Measurements from ENCODE around the gene GALNT9.

GALNT9 gene

DNA sequence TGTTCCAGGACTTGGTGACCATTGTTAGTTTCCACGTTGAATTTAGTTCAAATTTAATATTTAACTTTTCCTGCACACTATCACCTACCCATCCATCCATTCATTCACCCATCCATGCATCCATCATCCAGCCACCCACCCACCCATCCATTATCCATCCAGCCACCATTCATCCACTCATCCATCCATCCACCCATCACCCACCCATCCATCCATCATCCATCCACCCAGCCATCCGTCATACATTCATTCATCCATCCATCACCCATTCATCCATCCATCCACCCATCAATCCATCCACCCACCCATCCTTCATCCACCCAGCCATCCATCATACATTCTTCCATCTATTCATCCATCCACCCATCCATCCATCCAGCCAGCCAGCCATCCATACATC lies 163.3 kb downstream of the GALNT9 start:
- DNase-seq, result no peak

DNA sequence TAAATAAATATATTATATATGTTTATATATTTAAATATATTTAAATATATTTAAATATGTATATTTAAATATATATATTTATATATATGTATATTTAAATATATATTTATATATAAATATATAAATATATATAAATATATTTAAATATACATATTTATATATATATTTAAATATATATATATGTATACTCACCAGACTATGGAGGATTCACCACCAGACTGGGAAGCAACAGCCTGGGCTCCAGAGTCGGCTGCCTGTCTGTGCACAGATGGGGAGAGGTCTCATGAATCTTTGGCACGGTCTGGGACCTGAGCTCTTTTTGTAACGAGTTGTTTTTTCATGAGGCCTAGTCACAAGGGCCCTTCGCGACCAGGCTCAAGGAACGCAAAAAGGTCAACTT lies 163.8 kb downstream of the GALNT9 start:
- no peak for DNase-seq

DNA sequence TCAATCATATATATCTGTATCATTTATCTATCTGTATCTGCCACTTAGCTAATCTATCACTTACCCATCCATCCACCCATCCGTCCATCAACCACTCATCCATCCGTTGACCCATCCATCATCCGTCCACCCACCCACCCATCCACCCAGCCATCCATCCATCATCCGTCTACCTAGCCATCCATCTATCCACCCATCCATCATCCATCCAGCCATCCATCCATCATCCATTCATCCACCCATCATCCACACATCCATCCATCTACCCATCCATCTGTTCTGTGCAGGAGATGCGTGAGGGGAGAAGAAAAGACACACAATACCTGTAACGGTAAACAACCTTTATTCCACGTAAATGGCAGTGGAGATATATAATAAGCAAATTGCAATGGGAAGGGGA lies 165.0 kb downstream of the GALNT9 start:
- no peak for DNase-seq

GRCh38 chr12:132163911-132164288 lies 165.5 kb downstream of the GALNT9 start:
- DNase-seq, result no peak

GRCh38 chr12:132163041-132163910 lies 166.1 kb downstream of the GALNT9 start:
- no peak for DNase-seq

GRCh38 chr12:132162508-132163031 lies 166.8 kb downstream of the GALNT9 start:
- DNase-seq, result no peak

DNA sequence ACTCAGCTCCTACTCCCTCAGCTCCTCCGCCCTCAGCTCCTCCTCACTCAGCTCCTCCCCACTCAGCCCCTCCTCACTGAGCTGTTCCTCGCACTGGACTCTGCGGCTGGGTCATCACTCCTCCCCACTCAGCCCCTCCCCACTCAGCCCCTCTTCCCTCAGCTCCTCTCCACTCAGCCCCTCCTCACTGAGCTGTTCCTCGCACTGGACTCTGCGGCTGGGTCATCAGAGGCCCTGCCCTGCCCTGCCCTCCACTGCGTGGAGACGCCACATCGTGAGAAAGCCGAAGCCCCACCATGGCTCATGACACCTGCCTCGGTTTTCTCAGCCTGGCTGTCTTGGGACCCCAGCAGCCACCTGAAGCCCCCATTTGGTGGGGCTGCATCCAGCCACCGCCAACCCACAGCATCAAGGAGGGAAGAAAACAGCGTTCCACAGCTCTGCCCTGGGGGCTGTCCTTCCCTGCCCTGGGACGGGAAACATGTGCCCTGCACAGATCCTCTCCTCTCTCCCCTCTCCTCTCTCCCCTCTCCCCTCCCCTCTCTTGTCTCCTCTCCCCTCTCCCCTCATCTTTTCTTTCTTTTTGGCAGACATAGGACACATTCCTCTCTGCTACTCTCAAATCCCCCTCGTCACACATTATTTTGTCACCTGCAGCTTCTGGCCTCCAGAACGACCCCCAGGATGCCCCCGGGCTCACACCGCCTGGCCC lies 167.4 kb downstream of the GALNT9 start:
- DNase-seq, result no peak

DNA sequence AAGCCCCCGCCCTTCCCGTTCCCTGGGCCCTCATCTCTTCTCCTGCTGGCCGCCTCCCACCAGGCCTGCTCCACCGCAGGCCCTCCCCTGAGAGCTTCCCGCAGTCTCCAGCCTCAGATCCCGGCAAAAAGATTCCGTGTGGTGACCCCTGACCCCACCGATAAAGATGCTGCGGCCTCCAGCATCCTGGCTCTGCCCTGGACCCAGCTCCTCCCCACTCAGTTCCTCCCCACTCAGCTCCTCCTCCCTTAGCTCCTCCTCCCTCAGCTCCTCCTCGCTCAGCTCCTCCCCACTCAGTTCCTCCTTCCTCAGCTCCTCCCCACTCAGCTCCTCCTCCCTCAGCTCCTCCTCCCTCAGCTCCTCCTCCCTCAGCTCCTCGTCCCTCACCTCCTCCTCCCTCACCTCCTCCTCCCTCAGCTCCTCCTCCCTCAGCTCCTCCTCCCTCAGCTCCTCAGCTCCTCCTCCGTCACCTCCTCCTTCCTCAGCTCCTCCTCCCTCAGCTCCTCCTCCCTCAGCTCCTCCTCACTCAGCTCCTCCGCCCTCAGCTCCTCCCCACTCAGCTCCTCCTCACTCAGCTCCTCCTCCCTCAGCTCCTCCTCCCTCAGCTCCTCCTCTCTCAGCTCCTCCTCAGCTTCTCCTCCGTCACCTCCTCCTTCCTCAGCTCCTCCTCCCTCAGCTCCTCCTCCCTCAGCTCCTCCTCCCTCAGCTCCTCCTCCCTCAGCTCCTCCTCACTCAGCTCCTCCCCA lies 168.2 kb downstream of the GALNT9 start:
- DNase-seq, result no peak

DNA sequence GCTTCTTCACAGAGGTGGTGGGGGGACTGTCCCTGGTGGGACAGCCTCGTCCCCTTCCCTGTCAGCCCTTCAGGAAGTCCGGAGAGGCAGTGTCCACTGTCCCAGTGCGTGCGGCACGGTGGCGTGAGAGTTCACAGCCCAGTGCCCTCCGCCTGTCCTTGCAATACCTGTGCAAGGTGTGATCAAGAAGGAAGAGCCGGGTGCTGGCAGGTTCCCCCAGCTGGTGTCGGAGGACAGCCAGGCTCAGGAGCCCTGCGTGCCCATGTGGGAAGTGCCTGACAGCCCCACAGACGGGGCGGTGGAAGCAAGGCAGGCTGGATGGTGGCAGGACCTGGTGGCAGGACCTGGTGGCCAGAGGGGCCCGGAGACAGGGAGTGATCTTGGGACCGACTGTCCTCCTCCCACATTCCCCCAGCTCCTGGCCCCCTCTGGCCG lies 168.8 kb downstream of the GALNT9 start:
- no peak for DNase-seq

GRCh38 chr12:132160016-132160415 lies 169.4 kb downstream of the GALNT9 start:
- DNase-seq, result no peak

DNA sequence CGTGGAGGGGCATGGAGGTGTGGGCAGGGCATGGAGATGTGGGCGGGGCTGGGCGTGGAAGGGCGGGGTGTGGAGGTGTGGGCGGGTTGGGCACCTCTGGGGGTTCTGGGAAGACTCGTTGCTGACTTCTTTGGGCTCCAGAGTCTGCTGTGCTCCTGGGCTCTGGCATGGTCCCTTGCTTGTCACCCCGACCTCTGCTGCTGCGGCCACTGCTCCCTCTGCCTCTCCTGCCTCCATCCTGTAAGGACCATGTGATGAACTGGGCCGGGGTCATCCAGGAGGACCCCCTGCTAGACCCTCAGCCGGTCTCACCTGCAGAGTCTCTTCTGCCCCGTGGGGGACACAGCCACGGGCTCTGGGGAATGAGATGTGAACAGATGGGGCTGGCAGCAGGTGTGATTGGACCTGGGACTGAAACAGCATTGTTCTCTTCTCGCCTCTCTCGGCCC lies 169.8 kb downstream of the GALNT9 start:
- DNase-seq, result no peak

- DNase-seq, result no peak
Measured at GRCh38 chr12:132158677-132159554, 170.5 kb downstream of the GALNT9 start.

GRCh38 chr12:132157733-132158409 lies 171.5 kb downstream of the GALNT9 start:
- no peak for DNase-seq

DNA sequence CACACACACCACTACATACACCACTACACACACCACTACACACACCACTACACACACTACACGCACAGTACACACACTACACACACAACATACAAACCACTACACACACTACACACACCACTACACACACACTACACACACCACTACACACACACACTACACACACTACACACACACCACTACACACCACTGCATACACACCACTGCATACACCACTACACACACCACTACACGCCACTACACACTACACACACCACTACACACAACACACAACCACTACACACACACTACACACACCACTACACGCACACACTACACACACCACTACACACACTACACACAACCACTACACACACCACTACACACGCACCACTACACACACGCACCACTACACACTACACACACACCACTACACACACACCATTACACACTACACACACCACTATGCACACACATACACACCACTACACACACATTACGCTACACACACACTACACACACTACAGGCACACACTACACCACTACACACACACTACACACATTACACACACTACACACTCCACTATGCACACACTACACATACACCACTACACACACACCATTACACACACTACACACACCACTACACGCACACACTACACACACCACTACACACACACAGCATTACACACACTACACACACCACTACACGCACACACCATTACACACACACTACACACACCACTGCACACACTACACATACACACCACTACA lies 172.6 kb downstream of the GALNT9 start:
- no peak for DNase-seq

DNA sequence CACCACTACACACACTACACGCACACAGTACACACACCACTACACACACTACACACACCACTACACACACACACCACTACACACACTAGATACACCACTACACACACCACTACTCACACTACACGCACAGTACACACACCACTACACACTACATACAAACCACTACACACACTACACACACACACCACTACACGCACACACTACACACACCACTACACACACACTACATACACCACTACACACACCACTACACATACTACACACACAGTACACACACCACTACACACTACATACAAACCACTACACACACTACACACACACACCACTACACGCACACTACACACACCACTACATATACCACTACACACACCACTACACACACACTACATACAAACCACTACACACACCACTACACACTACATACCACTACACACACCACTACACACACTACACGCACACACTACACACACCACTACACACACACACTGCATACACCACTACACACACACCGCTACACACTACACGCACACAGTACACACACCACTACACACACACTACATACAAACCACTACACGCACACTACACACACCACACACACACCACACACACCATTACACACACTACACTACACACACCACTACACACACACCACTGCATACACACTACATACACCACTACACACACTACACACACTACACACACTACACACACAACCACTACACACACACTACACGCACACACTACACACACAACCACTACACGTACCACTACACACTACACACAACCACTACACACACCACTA lies 173.4 kb downstream of the GALNT9 start:
- no peak for DNase-seq

- no peak for DNase-seq
Measured at GRCh38 chr12:132154941-132155770, 174.2 kb downstream of the GALNT9 start.

GRCh38 chr12:132154341-132154761 lies 175.0 kb downstream of the GALNT9 start:
- no peak for DNase-seq

GRCh38 chr12:132153501-132154340 lies 175.7 kb downstream of the GALNT9 start:
- peak; percentile 78 for DNase-seq

All from NCI-H2227 treated with DMSO at 0.1 percent for 48 hours (cell line).